ENCODE measurements around the gene TAGLN. TPM values are rescaled to one million over a fixed set of nuclear protein-coding genes. Genes with fewer than 3 reads are reported as not detected.

Gene TAGLN
- polyA plus RNA-seq, 4 donors: 57.9 to 611 (median 134) TPM

DNA sequence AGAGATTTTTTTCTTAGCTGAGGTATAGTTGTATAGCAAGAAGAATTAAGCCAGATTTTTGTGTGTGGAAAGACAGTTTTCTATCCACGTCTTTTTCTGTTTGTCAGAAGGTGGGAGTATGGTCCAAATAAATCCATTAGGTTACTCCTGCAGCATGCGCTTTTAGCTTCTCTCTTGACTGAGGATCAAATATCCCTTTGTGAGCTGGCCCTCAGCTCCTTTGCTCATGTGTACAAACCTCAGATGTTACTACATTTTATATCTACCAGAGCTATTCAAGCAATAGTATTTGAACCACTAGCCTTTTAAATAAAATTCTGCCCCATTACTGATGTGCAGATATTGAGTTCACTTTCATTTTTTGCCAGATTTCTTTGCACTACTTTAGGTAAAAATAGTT is 29.4 kb upstream of the TAGLN start:
- H3K27ac ChIP-seq (ENCODE audit: low read depth in 1 of 3, low read length in 2 of 3): no peak overlapping the region
- FAIRE-seq (no peak), DNase-seq (no peak)
- H3K4me1 ChIP-seq (ENCODE audit: control insufficient read depth in 3 of 3, insufficient read depth in 2 of 3, low read depth in 1 of 3, low read length in 2 of 3): peaks cover 5 to 26% (median 8%) of the 10 kb centered on the region in 3 donors
- no peaks in the 10 kb centered on the region for H3K27me3 ChIP-seq (ENCODE audit: control insufficient read depth in 3 of 3, insufficient read depth in 3 of 3, low read length in 3 of 3)
- H3K9me3 ChIP-seq (ENCODE audit: control insufficient read depth in 2 of 2, insufficient read depth in 1 of 2, low read depth in 1 of 2, low read length in 1 of 2): peaks cover 0 to 2% of the 10 kb centered on the region in 2 donors
- 89 to 95% (median 92%) methylated on average over 2 of the region's 2 CpGs for WGBS, 3 donors
- H3K4me3 ChIP-seq (ENCODE audit: low read depth in 1 of 3, low read length in 3 of 3): no peak overlapping the region
- H3K36me3 ChIP-seq (ENCODE audit: control insufficient read depth in 3 of 3, insufficient read depth in 2 of 3, low read depth in 1 of 3, low read length in 3 of 3): peaks cover 8 to 19% (median 9%) of the 10 kb centered on the region in 3 donors

DNA sequence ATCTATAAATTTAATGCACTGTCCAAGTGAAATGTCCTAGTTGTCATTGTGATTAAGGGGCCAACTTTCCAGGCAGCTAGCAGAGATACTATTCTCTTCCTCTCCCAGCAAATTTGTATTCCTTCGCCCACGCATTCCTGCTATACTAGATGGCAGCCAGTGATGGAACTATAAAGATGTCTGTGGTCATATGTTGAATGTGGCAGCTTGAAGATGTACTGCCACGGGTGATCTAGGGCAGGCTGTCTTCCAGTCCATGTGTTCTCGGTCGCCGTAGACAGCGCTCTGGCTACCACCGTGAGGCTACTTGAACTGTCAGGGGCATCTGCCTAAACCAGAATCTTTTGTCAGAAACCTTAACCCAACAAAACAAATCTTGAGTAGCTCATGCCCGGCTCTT is 29.0 kb upstream of the TAGLN start:
- H3K27me3 ChIP-seq (ENCODE audit: control insufficient read depth in 3 of 3, insufficient read depth in 3 of 3, low read length in 3 of 3): no peaks in the 10 kb centered on the region
- FAIRE-seq (no peak), DNase-seq (no peak)
- H3K27ac ChIP-seq (ENCODE audit: low read depth in 1 of 3, low read length in 2 of 3): no peak overlapping the region
- peaks cover 5 to 26% (median 8%) of the 10 kb centered on the region in 3 donors for H3K4me1 ChIP-seq (ENCODE audit: control insufficient read depth in 3 of 3, insufficient read depth in 2 of 3, low read depth in 1 of 3, low read length in 2 of 3)
- peaks cover 8 to 19% (median 9%) of the 10 kb centered on the region in 3 donors for H3K36me3 ChIP-seq (ENCODE audit: control insufficient read depth in 3 of 3, insufficient read depth in 2 of 3, low read depth in 1 of 3, low read length in 3 of 3)
- WGBS, 3 donors: 77 to 97% (median 95%) methylated on average over 9 of the region's 9 CpGs
- H3K9me3 ChIP-seq (ENCODE audit: control insufficient read depth in 2 of 2, insufficient read depth in 1 of 2, low read depth in 1 of 2, low read length in 1 of 2): peaks cover 0 to 2% of the 10 kb centered on the region in 2 donors
- H3K4me3 ChIP-seq (ENCODE audit: low read depth in 1 of 3, low read length in 3 of 3): no peak overlapping the region

DNA sequence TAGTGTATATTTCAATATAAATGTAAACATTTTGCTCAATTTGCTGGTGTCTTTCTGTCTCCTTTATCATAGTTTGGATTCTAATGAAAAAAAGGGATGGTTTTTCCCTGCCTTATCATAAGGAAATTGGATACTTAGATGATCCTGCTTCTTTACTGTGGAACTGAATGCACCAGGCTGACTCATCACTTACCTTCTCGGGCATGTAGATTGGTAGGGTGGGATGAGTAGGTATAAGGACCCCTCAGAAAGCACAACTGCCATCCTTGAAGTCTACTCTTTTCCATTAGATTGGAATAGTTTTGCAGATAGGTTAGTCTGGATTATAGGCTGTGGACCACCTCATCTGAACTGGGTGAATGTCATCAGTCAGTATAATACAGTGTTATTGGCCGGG is 28.2 kb upstream of the TAGLN start:
- no peak for FAIRE-seq
- Histone ChIP-seq H3K4me1 (ENCODE audit: control insufficient read depth in 3 of 3, insufficient read depth in 2 of 3, low read depth in 1 of 3, low read length in 2 of 3) (peaks cover 5 to 26% (median 8%) of the 10 kb centered on the region in 3 donors), H3K27ac (ENCODE audit: low read depth in 1 of 3, low read length in 2 of 3) (peak overlapping the region; percentile 39 to 67 (median 49)), H3K36me3 (ENCODE audit: control insufficient read depth in 3 of 3, insufficient read depth in 2 of 3, low read depth in 1 of 3, low read length in 3 of 3) (peaks cover 4 to 15% (median 6%) of the 10 kb centered on the region in 3 donors), H3K4me3 (ENCODE audit: low read depth in 1 of 3, low read length in 3 of 3) (no peak overlapping the region), H3K27me3 (ENCODE audit: control insufficient read depth in 3 of 3, insufficient read depth in 3 of 3, low read length in 3 of 3) (no peaks in the 10 kb centered on the region), H3K9me3 (ENCODE audit: control insufficient read depth in 2 of 2, insufficient read depth in 1 of 2, low read depth in 1 of 2, low read length in 1 of 2) (peaks cover 0 to 2% of the 10 kb centered on the region in 2 donors)
- 73 to 92% (median 74%) methylated on average over 2 of the region's 2 CpGs for WGBS, 3 donors
- no peak for DNase-seq

DNA sequence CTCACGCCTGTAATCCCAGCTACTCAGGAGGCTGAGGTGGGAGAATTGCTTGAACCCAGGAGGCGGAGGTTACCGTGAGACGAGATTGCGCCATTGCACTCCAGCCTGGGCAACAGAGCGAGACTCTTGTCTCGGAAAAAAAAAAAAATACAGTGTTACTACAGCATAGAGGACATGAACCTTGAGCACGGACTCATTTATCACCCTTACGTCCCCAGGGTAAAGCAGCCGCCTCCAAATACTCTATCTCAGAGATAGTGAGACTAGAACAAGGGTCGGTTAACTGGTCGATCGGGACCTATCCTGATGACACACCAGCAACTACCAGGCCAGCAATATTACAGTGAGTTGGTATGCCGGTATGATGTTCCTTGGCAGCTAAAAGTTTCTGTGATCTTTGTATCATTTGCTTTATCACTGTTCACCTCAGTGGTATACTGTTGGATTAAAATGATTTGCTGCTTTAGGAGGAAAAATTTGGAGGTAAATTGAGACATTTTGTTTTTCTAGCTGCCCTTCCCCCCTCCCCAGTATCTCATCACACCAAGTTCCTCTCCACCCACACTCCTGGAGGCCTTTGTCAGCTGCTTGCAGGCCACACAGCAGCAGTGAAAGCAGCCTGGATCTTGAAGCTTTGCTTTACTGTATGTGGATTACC is 27.6 kb upstream of the TAGLN start:
- peaks cover 5 to 26% (median 8%) of the 10 kb centered on the region in 3 donors for H3K4me1 ChIP-seq (ENCODE audit: control insufficient read depth in 3 of 3, insufficient read depth in 2 of 3, low read depth in 1 of 3, low read length in 2 of 3)
- H3K9me3 ChIP-seq (ENCODE audit: control insufficient read depth in 2 of 2, insufficient read depth in 1 of 2, low read depth in 1 of 2, low read length in 1 of 2): peaks cover 0 to 2% of the 10 kb centered on the region in 2 donors
- DNase-seq (peak; percentile 71 to 92), FAIRE-seq (no peak)
- peak overlapping the region; percentile 39 to 77 (median 49) for H3K27ac ChIP-seq (ENCODE audit: low read depth in 1 of 3, low read length in 2 of 3)
- no peak overlapping the region for H3K4me3 ChIP-seq (ENCODE audit: low read depth in 1 of 3, low read length in 3 of 3)
- WGBS, 3 donors: 28 to 65% (median 48%) methylated on average over 14 of the region's 14 CpGs
- peaks cover 3 to 18% (median 6%) of the 10 kb centered on the region in 3 donors for H3K36me3 ChIP-seq (ENCODE audit: control insufficient read depth in 3 of 3, insufficient read depth in 2 of 3, low read depth in 1 of 3, low read length in 3 of 3)
- no peaks in the 10 kb centered on the region for H3K27me3 ChIP-seq (ENCODE audit: control insufficient read depth in 3 of 3, insufficient read depth in 3 of 3, low read length in 3 of 3)

DNA sequence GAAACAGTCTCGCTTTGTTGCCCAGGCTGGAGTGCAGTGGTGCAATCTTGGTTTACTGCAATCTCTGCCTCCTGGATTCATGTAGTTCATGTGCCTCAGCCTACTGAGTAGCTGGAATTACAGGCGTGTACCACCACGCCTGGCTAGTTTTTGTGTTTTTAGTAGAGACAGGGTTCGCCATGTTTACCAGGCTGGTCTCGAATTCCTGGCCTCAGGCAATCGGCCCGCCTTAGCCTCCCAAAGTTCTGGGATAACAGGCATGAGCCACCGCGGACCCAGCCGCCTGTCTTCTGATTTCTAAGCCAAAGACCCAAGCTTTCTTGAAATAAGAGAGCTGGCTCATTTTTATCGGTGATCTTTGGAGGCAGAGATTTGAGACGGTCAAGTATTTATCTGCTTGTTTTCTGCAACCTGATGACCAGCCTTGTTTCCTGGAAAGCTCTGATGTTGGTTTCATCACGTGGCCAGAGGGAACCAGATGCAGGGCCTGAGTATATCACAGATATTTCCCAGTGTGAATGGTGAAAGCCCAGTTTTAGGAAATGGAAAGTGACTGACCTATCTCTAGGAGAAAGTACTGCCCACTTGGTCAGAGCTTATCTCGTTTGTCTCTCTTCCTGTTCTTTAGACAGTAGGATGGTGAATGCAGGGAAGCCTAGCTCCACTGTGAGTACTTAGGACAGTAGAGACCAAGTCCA is 26.3 kb upstream of the TAGLN start:
- H3K9me3 ChIP-seq (ENCODE audit: control insufficient read depth in 2 of 2, insufficient read depth in 1 of 2, low read depth in 1 of 2, low read length in 1 of 2): peaks cover 0 to 2% of the 10 kb centered on the region in 2 donors
- H3K27ac ChIP-seq (ENCODE audit: low read depth in 1 of 3, low read length in 2 of 3): no peak overlapping the region
- DNase-seq (no peak), FAIRE-seq (no peak)
- H3K4me1 ChIP-seq (ENCODE audit: control insufficient read depth in 3 of 3, insufficient read depth in 2 of 3, low read depth in 1 of 3, low read length in 2 of 3): peaks cover 5 to 28% (median 8%) of the 10 kb centered on the region in 3 donors
- peaks cover 2 to 14% (median 4%) of the 10 kb centered on the region in 3 donors for H3K36me3 ChIP-seq (ENCODE audit: control insufficient read depth in 3 of 3, insufficient read depth in 2 of 3, low read depth in 1 of 3, low read length in 3 of 3)
- WGBS, 3 donors: 85 to 88% (median 87%) methylated on average over 14 of the region's 14 CpGs
- H3K4me3 ChIP-seq (ENCODE audit: low read depth in 1 of 3, low read length in 3 of 3): no peak overlapping the region
- H3K27me3 ChIP-seq (ENCODE audit: control insufficient read depth in 3 of 3, insufficient read depth in 3 of 3, low read length in 3 of 3): no peaks in the 10 kb centered on the region

DNA sequence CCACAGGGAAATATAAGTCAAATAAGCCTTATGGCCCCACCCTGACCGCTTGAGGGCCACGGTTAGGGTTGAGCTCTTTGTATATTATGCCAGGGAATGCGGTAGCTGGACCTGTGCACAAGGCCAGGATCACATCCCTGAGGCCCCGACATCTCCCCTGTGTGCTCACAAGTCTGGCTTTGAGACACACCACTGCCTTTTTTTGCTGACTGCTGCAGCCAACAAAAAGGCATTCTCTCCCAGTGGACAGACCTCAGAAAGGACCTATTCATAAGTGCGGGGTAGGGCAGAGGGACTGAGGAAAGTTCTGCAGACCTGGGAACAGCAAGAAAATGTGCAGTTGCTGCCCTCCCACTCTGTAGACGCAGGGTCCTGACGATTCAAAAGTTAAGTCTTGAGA is 24.1 kb upstream of the TAGLN start:
- DNase-seq (no peak), FAIRE-seq (no peak)
- Histone ChIP-seq H3K4me1 (ENCODE audit: control insufficient read depth in 3 of 3, insufficient read depth in 2 of 3, low read depth in 1 of 3, low read length in 2 of 3) (peaks cover 7 to 40% (median 8%) of the 10 kb centered on the region in 3 donors), H3K4me3 (ENCODE audit: low read depth in 1 of 3, low read length in 3 of 3) (no peak overlapping the region), H3K27me3 (ENCODE audit: control insufficient read depth in 3 of 3, insufficient read depth in 3 of 3, low read length in 3 of 3) (no peaks in the 10 kb centered on the region), H3K9me3 (ENCODE audit: control insufficient read depth in 2 of 2, insufficient read depth in 1 of 2, low read depth in 1 of 2, low read length in 1 of 2) (peaks cover 0 to 2% of the 10 kb centered on the region in 2 donors), H3K36me3 (ENCODE audit: control insufficient read depth in 3 of 3, insufficient read depth in 2 of 3, low read depth in 1 of 3, low read length in 3 of 3) (peaks cover 0 to 11% (median under 1%) of the 10 kb centered on the region in 3 donors), H3K27ac (ENCODE audit: low read depth in 1 of 3, low read length in 2 of 3) (no peak overlapping the region)
- 76 to 81% (median 76%) methylated on average over 7 of the region's 7 CpGs for WGBS, 3 donors

DNA sequence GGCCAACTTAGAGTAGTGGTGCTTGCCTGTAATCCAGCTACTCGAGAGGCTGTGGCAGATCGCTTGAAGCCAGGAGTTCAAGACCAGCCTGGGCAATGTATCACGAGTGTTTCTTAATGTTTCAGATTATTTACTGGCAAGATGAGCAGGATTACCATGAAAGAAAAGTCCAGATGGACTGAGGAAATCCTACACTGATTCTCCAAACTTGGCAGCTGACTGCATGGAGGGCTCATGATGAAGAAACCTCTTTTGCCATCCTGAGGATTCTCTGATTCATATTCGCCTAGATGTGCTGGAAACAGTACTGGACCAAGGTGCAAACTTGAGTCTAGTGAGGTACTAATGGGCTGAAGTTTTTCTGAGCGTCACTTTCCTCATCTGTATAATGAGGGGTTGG is 23.4 kb upstream of the TAGLN start:
- WGBS, 3 donors: 77 to 85% (median 84%) methylated on average over 5 of the region's 5 CpGs
- Histone ChIP-seq H3K4me1 (ENCODE audit: control insufficient read depth in 3 of 3, insufficient read depth in 2 of 3, low read depth in 1 of 3, low read length in 2 of 3) (peaks cover 8 to 46% (median 11%) of the 10 kb centered on the region in 3 donors), H3K4me3 (ENCODE audit: low read depth in 1 of 3, low read length in 3 of 3) (no peak overlapping the region), H3K27me3 (ENCODE audit: control insufficient read depth in 3 of 3, insufficient read depth in 3 of 3, low read length in 3 of 3) (no peaks in the 10 kb centered on the region), H3K36me3 (ENCODE audit: control insufficient read depth in 3 of 3, insufficient read depth in 2 of 3, low read depth in 1 of 3, low read length in 3 of 3) (peaks cover 0 to 9% (median 0%) of the 10 kb centered on the region in 3 donors), H3K9me3 (ENCODE audit: control insufficient read depth in 2 of 2, insufficient read depth in 1 of 2, low read depth in 1 of 2, low read length in 1 of 2) (peaks cover 0 to 2% of the 10 kb centered on the region in 2 donors), H3K27ac (ENCODE audit: low read depth in 1 of 3, low read length in 2 of 3) (no peak overlapping the region)
- FAIRE-seq (no peak), DNase-seq (no peak)

DNA sequence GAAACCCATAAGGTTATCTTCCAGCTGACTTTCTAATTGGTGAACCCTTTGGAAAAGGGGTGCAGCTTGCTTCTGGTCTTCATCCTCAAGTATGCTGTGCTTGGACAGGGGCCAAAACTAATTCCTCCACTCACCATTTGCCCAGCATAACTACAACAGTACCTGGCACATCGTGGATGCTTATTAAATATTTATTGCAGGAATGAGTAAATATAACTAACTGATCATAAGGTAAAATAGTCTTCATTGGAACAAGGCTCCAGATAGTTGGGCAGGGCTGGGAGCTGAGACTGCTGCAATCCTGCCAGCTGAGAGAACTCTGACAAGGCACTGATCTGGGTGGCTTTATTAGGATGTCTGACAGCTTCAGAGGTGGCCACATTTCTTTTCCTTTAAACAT is 23.0 kb upstream of the TAGLN start:
- 12 to 63% (median 31%) methylated on average over 1 of the region's 1 CpG for WGBS, 3 donors
- Histone ChIP-seq H3K27ac (ENCODE audit: low read depth in 1 of 3, low read length in 2 of 3) (no peak overlapping the region), H3K9me3 (ENCODE audit: control insufficient read depth in 2 of 2, insufficient read depth in 1 of 2, low read depth in 1 of 2, low read length in 1 of 2) (no peaks in the 10 kb centered on the region), H3K4me3 (ENCODE audit: low read depth in 1 of 3, low read length in 3 of 3) (no peak overlapping the region), H3K27me3 (ENCODE audit: control insufficient read depth in 3 of 3, insufficient read depth in 3 of 3, low read length in 3 of 3) (no peaks in the 10 kb centered on the region), H3K4me1 (ENCODE audit: control insufficient read depth in 3 of 3, insufficient read depth in 2 of 3, low read depth in 1 of 3, low read length in 2 of 3) (peaks cover 10 to 48% (median 14%) of the 10 kb centered on the region in 3 donors), H3K36me3 (ENCODE audit: control insufficient read depth in 3 of 3, insufficient read depth in 2 of 3, low read depth in 1 of 3, low read length in 3 of 3) (peaks cover 0 to 11% (median 0%) of the 10 kb centered on the region in 3 donors)
- FAIRE-seq: no peak
- peak in 1 of 2 donors; percentile 24 for DNase-seq
